Upper lobe of left lung (tissue), 6 donors: ENCODE results near the gene PHF8. TPM values are rescaled to one million over a fixed set of nuclear protein-coding genes. Genes with fewer than 3 reads are reported as not detected.

Experiments used
- ATAC-seq, 2 donors: fragments of 200-7000 bp; cut with Tn5 transposase; one replicate each; pipeline ENCODE4 v1.9.1; 2022; ENCODE audit warnings: mild to moderate bottlenecking in 2 of 2, moderate library complexity in 2 of 2; ENCODE audit not compliant: low FRiP score in 2 of 2
- DNase-seq, 2 donors: peaks; one replicate each; pipeline ENCODE4 v3.0.0-alpha.2; 2019 to 2020
- H3K27ac ChIP-seq, 4 donors: fragments of 200-600 bp; sonication (generic); one replicate each; pipeline ENCODE4 v1.5.1; 2016 to 2019
- H3K27me3 ChIP-seq, 4 donors: fragments of 200-600 bp; sonication (generic); one replicate each; pipeline ENCODE4 v1.5.1; 2017 to 2019
- H3K36me3 ChIP-seq, 4 donors: fragments of 200-600 bp; sonication (generic); one replicate each; pipeline ENCODE4 v1.5.1; 2016 to 2019
- H3K4me1 ChIP-seq, 4 donors: fragments of 200-600 bp; sonication (generic); one replicate each; pipeline ENCODE4 v1.5.1; 2018 to 2019
- H3K4me3 ChIP-seq, 4 donors: fragments of 200-600 bp; sonication (generic); one replicate each; pipeline ENCODE4 v1.5.1; 2017 to 2019; ENCODE audit warnings: mild to moderate bottlenecking in 2 of 4, moderate library complexity in 1 of 4
- H3K9me3 ChIP-seq, 4 donors: fragments of 200-600 bp; sonication (generic); one replicate each; pipeline ENCODE4 v1.5.1; 2018 to 2019
- CTCF ChIP-seq, 6 experiments: fragments of 450-650 bp in 4 of 6; fragments of 200-600 bp in 2 of 6; sonication (generic) in 2 of 6; IDR thresholded peaks; one replicate each; pipeline ENCODE4 v1.5.1; 2016 to 2019; ENCODE audit warnings: antibody characterized with exemption in 6 of 6
- EP300 ChIP-seq, 4 donors: sonication (generic); formaldehyde crosslinking; IDR thresholded peaks; one replicate each; pipeline ENCODE4 v1.5.1; 2017; ENCODE audit warnings: antibody characterized with exemption in 4 of 4, control low read depth in 2 of 4
- POLR2A ChIP-seq, 4 donors: fragments of 450-650 bp; IDR thresholded peaks; one replicate each; pipeline ENCODE4 v1.5.1; 2016 to 2017; ENCODE audit warnings: antibody characterized with exemption in 4 of 4, mild to moderate bottlenecking in 2 of 4
- POLR2AphosphoS5 ChIP-seq, 2 donors: sonication (generic); formaldehyde crosslinking; IDR thresholded peaks; one replicate each; pipeline ENCODE4 v1.5.1; 2017; ENCODE audit warnings: antibody characterized with exemption in 2 of 2
- WGBS, 2 donors: methylation state at CpG; one replicate each; pipeline ENCODE4 v1.1.5; 2017 to 2018; 5-methylcytosine and 5-hydroxymethylcytosine counted together
- small RNA-seq, 4 donors: library from RNA; depleted of rRNA; stranded (forward); fragments of <200 nt; gene quantifications; one replicate each; pipeline ENCODE3, GENCODE V24; 2016
- total RNA-seq, 6 donors: library from RNA; depleted of rRNA in 4 of 6; stranded (reverse); fragments of >200 nt in 4 of 6; gene quantifications; one replicate each; pipeline versions ENCODE4 v1.1.0 to v1.2.1, GENCODE V29; 2016 to 2021
- donor health status: DM: no; HTN: no; CAD: no; lungs with moderate emphysema.
- donor health status: DM: no; HTN: yes; CAD: no; lungs with severe emphysema.

Gene PHF8
- total RNA-seq, 6 donors from 2014 or later = 23.7 to 125 (median 27.1) TPM

- WGBS, 2 donors = 79 to 82% methylated on average over 3 of the region's 3 CpGs
These were observed 149.0 kb downstream of the PHF8 start for GRCh38 chrX:53895270-53895669.

More at GRCh38 chrX:53895270-53895669, 149.0 kb downstream of the PHF8 start:
- Histone ChIP-seq H3K4me3 (no peak overlapping the region), H3K27ac (no peak overlapping the region), H3K4me1 (no peaks in the 10 kb centered on the region), H3K27me3 (no peaks in the 10 kb centered on the region), H3K36me3 (no peaks in the 10 kb centered on the region), H3K9me3 (no peaks in the 10 kb centered on the region)
- TF ChIP-seq POLR2A (IDR thresholded peaks at IDR 0.05) = no peak
- TF ChIP-seq POLR2AphosphoS5 (IDR thresholded peaks at IDR 0.05) = no peak
- no peak for TF ChIP-seq CTCF (IDR thresholded peaks at IDR 0.05)
- no peak for TF ChIP-seq EP300 (IDR thresholded peaks at IDR 0.05)
- DNase-seq (no peak), ATAC-seq (no peak)

Small RNA genes lying within 50 kb of the gene (small RNA-seq; reads per million reads assigned to genes)
- 8.1 to 27.0 (median 9.7) reads per million in 4 donors for gene RNA5SP505

Other genes starting within 250 kb of the PHF8 start
- 10 to 100 TPM in 5 of 6 donors, 1 to 10 TPM in 1; 6.1 to 17.8 (median 12.1) TPM for gene FAM120C, start 138.8 kb upstream of the PHF8 start, total RNA-seq